Measurements from ENCODE around the gene PNKP. TPM values are rescaled to one million over a fixed set of nuclear protein-coding genes. Genes with fewer than 3 reads are reported as not detected.
A peak's percentile ranks its signal among the peaks of the same experiment; 100 is the strongest.

The PNKP gene
- total and polyA plus RNA-seq, 9 of the 15 experiments (the other 6 are each of a cell fraction or from before 2014, with no cell fraction given) = 2.8 to 85.4 (median 25.3) TPM

- TF ChIP-seq NR2C2 (CRISPR knock-in tag; IDR thresholded peaks at IDR 0.05) (peak; percentile 93), NR2C2 (tag; IDR thresholded peaks at IDR 0.05) (peak; percentile 30; the same call in 1 of the 2 replicates), BRCA1 (IDR thresholded peaks at IDR 0.05) (no peak), BRCA1 (CRISPR knock-in tag; IDR thresholded peaks at IDR 0.05) (peak; percentile 98), U2AF2 (optimal IDR thresholded peaks at IDR 0.05; ENCODE audit: low read depth, low read length) (no peak), EGR1 (conservative IDR thresholded peaks at IDR 0.05) (peak; percentile 14; the same call in 1 of the 2 replicates), NONO (IDR thresholded peaks at IDR 0.05; ENCODE audit: low read depth in 2 of 2, low read length in 1 of 2) (peak in 1 of 2 experiments; percentile 68; a peak in 1 of 4 replicates), NKRF (IDR thresholded peaks at IDR 0.05; ENCODE audit: borderline replicate concordance) (peak; percentile 93), CREB3 (tag; conservative IDR thresholded peaks at IDR 0.05; ENCODE audit: low read depth) (peak; percentile 63; the same call in 1 of the 2 replicates), SAP30 (IDR thresholded peaks at IDR 0.05; ENCODE audit: borderline replicate concordance, insufficient read depth, low read depth, low read length, poor library complexity, severe bottlenecking) (peak; percentile 96), RBM14 (IDR thresholded peaks at IDR 0.05; ENCODE audit: borderline replicate concordance, insufficient read depth, low read depth, low read length) (0 out of 2 replicates have a peak, but pooled peaks have one; percentile 50), HEY1 (CRISPR knock-in tag; IDR thresholded peaks at IDR 0.05; ENCODE audit: borderline replicate concordance) (no peak), MYC (IDR thresholded peaks at IDR 0.05; ENCODE audit: low read depth, low read length) (peak; percentile 100), MYC (CRISPR knock-in tag; IDR thresholded peaks at IDR 0.05; ENCODE audit: borderline replicate concordance, low read depth) (peak; percentile 98)
- TF ChIP-seq, protein P1, sequence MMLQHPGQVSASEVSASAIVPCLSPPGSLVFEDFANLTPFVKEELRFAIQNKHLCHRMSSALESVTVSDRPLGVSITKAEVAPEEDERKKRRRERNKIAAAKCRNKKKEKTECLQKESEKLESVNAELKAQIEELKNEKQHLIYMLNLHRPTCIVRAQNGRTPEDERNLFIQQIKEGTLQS (IDR thresholded peaks at IDR 0.05) = no peak
- TF ChIP-seq, protein P1 (CRISPR knock-in tag; conservative IDR thresholded peaks at IDR 0.05) = peak; percentile 99
- TF ChIP-seq, protein P2, sequence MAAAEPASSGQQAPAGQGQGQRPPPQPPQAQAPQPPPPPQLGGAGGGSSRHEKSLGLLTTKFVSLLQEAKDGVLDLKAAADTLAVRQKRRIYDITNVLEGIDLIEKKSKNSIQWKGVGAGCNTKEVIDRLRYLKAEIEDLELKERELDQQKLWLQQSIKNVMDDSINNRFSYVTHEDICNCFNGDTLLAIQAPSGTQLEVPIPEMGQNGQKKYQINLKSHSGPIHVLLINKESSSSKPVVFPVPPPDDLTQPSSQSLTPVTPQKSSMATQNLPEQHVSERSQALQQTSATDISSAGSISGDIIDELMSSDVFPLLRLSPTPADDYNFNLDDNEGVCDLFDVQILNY (CRISPR knock-in tag; IDR thresholded peaks at IDR 0.05) = peak; percentile 100
Measured at GRCh38 chr19:49889687-49890348, 22.4 kb upstream of the PNKP start (continued).
